HTR-8/SVneo (cell line): Measurements from ENCODE around the gene EVI5L.
"Not testable (repeated sequence)": the region's sequence is repeated elsewhere in the genome, so short reads cannot be mapped to it uniquely, and the experiment has no call there.

Source experiments
- DNase-seq: peaks from one replicate; pipeline ENCODE4 v3.0.0; 2011; ENCODE audit warnings: low spot score, mixed read lengths; ENCODE audit not compliant: insufficient read length
- FAIRE-seq: peaks from 2 replicates; lab custom pipeline; 2011; peaks lifted over from hg19 to GRCh38; lab: Jason Lieb, UNC

EVI5L gene

DNA sequence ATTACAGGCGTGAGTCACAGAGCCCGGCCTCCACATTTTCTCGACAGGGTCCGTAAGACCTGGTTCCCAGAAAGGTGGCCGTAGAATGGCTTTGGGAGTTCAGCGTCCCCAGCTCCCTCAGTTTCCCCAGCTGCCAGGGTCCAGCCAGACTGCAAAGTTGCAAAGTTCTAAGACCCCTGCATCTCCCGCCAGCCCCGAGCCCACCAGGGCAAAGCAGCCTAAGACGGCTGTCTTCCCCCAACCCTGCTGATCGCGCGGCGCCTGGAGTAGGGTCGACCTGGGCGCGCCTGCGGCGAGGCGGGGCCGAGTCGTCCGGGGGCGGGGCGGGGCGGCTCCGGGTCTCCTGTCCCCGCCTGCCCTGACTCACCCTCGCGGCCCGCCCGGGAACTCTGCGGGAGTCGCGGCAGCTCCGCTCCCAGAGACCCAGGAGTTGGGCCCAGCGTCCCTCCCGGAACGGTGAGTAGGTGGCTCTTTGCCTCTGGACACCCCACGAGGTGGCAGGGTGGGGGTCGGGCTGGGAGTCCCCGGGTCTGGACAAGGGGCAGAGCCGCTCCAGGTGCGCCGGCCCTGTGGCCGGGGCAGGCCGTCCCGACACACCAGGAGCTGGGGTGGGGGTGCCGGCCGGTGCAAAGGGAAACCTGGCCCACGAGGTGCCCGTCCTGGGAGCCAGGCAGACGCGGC lies 58.3 kb downstream of the EVI5L start, which contains the start of gene LRRC8E:
Gene LRRC8E, plus strand, starts transcription at position 366 of the 681 bp plus-strand sequence. CDS start 7,094 bp downstream, outside the sequence.
- DNase-seq (peak; percentile 79), FAIRE-seq (peak; percentile 64)

DNA sequence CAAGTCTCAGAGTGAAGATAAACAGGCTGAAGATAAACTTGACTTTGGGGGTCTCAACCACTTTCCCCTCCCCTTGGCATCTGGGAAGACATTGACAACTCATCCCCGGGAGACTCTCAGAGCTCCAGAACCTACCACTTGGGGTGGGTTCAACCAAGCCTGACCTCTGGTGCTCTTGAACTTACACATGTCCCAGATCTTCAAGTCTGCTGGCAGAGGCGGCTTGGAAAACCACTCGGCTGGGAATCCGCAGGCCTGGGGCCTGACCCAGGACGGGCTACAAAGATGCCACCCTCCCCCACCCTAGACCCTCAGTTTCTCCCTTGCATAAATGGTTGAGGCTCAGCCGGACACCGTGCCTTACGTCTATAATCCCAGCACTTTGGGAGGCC lies 58.8 kb downstream of the EVI5L start:
- FAIRE-seq (no peak), DNase-seq (no peak)

DNA sequence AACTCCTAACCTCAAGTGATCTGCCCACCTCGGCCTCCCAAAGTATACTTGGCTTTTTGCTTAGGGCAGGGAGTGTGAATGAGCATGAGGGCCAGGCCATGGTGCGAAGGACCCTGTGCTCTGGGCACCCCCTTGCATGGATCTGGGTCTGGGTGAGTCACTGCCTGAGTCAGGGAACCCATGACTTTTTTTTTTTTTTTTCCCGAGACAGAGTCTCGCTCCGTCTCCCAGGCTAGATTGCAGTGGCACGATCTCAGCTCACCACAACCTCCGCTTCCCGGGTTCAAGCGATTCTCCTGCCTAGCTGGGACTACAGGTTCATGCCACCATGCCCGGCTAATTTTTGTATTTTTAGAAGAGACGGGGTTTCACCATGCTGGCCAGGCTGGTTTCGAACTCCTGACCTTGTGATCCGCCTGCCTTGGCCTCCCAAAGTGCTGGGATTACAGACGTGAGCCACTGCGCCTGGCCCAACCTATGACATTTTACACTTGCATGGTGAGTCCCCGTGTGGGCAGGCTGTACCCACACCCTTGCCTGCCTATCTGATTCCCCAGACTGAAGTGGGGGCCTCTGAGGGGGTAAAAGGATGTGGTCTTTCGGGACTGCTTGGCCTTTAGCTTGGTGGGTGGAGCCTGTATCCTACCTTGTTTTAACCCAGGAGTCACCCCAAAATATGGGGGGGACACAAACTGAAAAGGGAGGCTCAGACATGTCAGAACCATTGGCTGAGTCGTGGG lies 63.5 kb downstream of the EVI5L start:
- not testable (repeated sequence) for DNase-seq, FAIRE-seq

GRCh38 chr19:7894612-7895309 lies 64.7 kb downstream of the EVI5L start:
- FAIRE-seq: no peak
- no peak for DNase-seq

DNA sequence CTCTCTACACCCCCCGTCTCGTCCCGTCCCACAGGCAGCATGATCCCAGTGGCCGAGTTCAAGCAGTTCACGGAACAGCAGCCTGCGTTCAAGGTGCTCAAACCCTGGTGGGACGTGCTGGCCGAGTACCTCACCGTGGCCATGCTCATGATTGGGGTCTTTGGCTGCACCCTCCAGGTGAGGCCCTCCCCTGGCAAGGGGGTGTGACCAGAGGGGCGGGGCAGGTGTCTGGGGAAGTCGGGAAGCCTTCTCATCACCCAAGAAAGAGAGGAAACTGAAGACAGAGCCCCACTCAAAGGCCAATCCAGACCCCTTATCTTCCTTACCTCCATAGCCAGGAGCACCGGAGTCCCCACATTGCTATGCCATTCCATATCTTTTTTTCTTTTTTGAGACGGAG lies 65.5 kb downstream of the EVI5L start:
- no peak for FAIRE-seq
- DNase-seq: no peak

- no peak for DNase-seq
- no peak for FAIRE-seq
Measured at GRCh38 chr19:7897292-7897691, 67.3 kb downstream of the EVI5L start.

- FAIRE-seq: peak; percentile 48
- no peak for DNase-seq
Measured at GRCh38 chr19:7898967-7899366, 68.9 kb downstream of the EVI5L start.

DNA sequence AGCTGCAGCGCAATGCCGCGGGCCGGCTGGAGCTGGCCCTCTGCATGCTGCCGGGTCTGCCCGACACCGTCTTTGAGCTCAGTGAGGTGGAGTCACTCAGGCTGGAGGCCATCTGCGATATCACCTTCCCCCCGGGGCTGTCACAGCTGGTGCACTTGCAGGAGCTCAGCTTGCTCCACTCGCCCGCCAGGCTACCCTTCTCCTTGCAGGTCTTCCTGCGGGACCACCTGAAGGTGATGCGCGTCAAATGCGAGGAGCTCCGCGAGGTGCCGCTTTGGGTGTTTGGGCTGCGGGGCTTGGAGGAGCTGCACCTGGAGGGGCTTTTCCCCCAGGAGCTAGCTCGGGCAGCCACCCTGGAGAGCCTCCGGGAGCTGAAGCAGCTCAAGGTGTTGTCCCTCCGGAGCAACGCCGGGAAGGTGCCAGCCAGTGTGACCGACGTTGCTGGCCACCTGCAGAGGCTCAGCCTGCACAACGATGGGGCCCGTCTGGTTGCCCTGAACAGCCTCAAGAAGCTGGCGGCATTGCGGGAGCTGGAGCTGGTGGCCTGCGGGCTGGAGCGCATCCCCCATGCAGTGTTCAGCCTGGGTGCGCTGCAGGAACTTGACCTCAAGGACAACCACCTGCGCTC lies 69.8 kb downstream of the EVI5L start:
- DNase-seq: no peak

DNA sequence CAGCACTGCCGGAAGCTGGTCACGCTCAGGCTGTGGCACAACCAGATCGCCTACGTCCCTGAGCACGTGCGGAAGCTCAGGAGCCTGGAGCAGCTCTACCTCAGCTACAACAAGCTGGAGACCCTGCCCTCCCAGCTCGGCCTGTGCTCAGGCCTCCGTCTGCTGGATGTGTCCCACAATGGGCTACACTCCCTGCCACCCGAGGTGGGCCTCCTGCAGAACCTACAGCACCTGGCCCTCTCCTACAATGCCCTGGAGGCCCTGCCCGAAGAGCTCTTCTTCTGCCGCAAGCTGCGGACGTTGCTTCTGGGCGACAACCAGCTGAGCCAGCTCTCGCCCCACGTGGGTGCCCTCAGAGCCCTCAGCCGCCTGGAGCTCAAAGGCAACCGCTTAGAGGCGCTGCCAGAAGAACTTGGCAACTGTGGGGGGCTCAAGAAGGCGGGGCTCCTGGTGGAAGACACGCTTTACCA lies 70.4 kb downstream of the EVI5L start:
- FAIRE-seq (no peak), DNase-seq (no peak)

More for the DNA sequence above, 69.8 kb downstream of the EVI5L start:
- no peak for FAIRE-seq

DNA sequence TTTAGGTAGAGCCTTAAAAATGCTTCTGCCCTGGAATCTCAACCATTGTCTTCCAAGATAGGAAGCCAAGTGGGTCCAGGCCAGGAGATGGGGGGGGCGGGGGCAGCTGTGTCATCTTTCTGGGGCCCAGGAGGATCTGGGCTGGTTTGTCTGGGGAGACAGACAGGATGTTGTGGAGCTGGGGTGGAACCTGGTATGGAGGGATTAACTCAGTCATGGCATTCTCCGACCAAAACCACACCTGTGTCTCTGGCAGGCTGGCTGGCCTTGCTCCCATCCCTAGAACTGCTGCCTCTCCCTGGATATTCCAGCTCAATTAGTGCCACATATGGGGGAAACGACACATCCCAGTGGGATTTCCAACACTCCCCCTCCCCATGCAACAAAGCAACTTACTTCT lies 70.9 kb downstream of the EVI5L start:
- DNase-seq (no peak), FAIRE-seq (no peak)

DNA sequence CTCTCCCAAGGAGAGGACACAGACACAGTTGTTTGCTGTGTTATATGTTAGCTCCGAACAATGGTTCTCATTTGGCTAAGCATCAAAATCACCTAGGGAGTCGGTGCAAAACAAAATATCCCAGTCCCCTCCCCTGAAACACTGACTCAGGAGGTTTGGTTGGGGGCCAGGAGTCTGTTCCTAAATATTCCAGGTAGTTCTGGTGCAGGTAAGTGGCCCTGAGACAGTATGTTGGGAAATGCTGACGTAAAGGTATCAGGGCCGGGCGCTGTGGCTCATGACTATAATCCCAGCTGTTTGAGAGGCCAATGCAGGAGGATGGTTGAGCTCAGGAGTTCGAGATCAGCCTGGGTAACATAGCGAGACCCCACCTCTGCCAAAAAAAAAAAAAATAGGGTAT lies 71.3 kb downstream of the EVI5L start:
- no peak for FAIRE-seq
- no peak for DNase-seq

- DNase-seq (no peak), FAIRE-seq (no peak)
Measured at GRCh38 chr19:7902796-7903243, 72.8 kb downstream of the EVI5L start.

DNA sequence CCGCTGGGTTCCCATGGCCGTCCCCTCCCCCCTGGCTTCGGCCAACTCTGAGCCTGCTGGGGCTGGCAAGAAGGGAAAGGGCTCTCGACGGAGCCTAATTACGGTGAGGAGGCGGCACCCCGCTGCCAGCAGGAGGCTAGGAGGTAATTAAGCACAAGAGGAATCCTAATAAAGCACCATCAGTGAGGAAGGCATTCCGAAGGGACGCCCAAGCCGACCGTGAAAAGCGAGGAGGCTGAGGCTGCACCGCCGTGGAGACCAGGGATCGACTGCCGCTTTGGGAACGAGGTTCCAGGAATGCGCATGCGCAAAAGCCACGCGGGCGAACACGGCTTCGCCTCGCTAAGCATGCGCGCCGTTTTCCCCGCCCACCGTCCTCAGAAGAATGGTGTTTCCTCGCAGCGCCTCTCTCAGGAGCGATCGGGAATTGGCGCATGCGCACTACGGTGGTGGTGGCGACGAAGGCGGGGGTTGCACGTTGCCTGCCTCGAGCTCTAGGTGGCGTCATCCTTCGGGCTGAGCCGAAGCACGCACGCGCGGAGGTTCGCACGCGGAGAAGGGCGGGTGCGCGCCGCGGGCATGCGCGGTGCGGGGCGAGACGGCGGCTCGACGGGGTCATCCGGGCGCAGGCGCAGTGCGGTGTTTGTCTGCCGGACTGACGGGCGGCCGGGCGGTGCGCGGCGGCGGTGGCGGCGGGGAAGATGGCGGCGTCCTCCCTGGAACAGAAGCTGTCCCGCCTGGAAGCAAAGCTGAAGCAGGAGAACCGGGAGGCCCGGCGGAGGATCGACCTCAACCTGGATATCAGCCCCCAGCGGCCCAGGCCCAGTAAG lies 73.4 kb downstream of the EVI5L start, which contains the start of gene MAP2K7:
Gene MAP2K7, plus strand, starts transcription at position 634 of the 830 bp plus-strand sequence. Its CDS starts 68 bp downstream, at position 702.
- DNase-seq (peak; percentile 96), FAIRE-seq (peak; percentile 100)

DNA sequence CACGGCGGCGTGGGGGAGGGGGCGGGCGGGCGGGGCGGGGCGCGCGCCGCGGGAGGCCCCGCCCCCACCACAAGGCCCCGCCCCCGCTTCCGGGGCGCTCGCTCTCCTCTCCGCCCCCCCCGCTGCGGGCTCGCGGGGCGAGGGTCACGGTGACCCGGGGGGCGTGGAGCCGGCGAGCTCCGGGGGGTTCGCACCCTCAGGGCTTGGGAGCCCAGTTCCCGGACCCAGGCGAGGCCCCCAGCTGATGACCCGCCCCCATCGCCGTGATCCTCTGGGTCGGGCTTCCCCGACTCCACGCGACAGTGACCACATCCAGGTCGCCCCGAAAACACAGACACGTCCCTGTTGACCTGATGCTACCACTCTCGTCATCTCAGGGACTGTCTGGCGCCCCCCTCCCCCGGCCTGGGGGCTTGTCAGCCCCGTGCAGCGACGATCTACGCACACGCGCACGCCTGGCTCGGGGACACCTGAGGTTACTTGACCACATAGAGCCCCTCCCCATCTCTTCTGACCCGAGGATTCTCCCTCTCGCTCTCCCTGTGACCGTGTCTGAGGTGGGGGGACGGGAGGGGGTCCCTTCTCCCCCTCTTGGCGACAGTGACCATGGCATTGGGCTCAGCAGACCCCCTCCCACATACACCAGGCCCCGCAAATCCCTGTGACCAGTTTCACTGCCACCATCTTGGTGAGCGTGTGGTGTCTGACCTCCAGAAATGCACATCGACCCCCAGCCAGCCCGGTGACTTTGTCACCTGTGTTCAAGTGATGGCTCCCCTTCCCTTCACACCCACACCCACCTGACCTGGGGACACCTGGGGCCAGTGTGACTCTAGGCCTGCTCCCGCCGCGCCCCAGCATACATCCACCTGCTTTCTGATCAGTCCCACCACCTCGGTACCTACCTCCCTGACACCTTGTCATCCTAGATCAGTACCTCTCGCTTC lies 74.3 kb downstream of the EVI5L start:
- FAIRE-seq (peak; percentile 55), DNase-seq (no peak)

- FAIRE-seq (no peak), DNase-seq (no peak)
Measured at GRCh38 chr19:7905268-7905667, 75.2 kb downstream of the EVI5L start.

DNA sequence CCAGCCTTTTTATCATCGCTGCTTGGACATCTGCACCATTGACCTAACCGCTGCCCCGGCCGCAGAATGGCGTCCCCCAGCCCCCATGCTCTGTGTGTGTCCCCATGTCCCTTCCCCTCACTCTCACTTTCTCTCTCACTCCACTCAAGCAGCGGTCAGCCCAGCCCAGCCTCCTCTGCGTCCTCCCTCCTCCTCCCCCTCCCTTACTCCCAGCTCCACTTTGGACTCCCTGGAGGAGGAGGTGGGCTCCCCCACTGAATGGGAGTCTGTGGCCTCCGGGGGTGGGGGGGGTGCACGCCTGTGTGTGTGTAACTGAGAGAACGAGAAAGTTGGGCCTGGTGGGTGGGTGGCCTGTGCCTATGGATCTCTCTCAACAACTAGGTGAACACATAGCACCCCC lies 75.8 kb downstream of the EVI5L start:
- DNase-seq (no peak), FAIRE-seq (no peak)

DNA sequence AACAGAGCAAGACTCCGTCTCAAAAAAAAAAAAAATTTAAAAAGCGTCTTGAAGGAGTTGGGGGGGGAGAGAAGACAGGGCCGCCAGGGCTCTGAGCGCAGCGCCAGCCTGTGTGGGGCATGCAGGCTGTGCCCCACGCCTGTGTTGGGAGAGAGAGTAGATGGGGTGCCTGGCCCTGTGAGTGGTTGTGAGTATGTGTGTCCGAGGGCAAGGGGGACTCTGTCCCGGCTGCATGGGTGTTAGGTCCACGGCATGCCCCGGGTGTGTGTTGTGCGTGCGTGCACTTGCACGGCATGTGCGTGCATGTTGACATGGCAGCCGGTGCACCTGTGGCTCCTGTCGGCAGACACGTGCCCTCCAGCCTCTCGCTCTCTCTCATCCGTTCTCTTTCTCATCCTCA lies 77.1 kb downstream of the EVI5L start:
- no peak for DNase-seq
- FAIRE-seq: no peak

DNA sequence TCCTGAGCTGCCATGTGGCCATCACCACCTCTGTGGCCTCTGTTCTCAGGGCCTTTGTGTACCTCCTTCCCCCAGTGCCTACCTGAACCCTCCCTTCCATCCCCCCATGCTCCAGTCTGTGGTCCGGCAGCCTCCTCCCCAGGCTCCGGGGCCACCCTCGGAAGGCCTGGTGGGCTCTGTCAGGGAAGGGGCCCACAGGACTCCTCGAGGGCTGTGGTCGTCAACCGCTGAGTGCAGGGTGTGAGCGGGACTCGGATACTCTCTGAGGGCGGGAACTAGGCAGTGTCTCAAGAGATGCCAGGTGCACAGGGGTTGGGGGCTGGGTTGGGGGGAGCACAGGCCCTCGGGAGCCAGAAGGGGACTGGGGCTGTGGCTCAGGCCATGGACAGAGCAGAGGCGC lies 77.5 kb downstream of the EVI5L start:
- FAIRE-seq: no peak
- no peak for DNase-seq
